ENCODE results near the gene KLK6.

The KLK6 gene

DNA sequence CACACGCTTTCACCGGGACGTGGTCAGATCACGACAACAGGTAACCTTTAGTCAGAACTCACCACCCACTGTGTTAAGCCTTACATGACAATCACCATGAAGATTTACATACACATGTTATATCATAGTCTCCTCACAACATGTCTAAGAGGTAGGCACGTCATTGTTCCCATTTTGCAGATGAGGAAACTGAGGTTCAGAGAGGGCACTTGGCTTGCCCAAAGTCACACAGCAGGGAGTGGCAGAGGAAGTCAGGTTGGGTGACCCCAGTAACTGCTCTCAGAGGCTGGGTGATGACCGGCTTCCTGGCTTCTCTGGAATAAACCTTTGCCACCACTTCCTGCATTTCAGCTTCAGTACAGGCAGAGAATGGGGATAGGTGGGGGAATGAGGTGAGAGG, 44.9 kb upstream of the KLK6 start:
- Histone ChIP-seq H3K4ac (ENCODE audit: low read depth in 1 of 2, low read length in 2 of 2) (no peak overlapping the region), H4K91ac (ENCODE audit: low read length) (no peak overlapping the region), H3K27ac (ENCODE audit: low read length, poor library complexity, severe bottlenecking) (no peak overlapping the region), H3K79me1 (replicated peaks; ENCODE audit: low read length, poor library complexity, severe bottlenecking) (no peaks in the 10 kb centered on the region), H3K4me1 (ENCODE audit: control insufficient read depth, insufficient read depth, low read depth, low read length) (peaks cover 12% of the 10 kb centered on the region), H2BK12ac (ENCODE audit: low read length in 2 of 2) (no peak overlapping the region), H3K4me3 (ENCODE audit: insufficient read depth in 1 of 2, low read depth in 1 of 2, low read length in 2 of 2) (no peak overlapping the region), H4K8ac (ENCODE audit: low read length) (no peak overlapping the region), H3K9me3 (ENCODE audit: control insufficient read depth, low read length) (no peaks in the 10 kb centered on the region), H3K18ac (ENCODE audit: low read depth in 1 of 2, low read length in 2 of 2) (no peak overlapping the region), H3K9ac (ENCODE audit: low read length) (no peak overlapping the region), H2AFZ (ENCODE audit: low read depth, low read length) (no peak overlapping the region), H2BK5ac (ENCODE audit: low read depth, low read length, poor library complexity, severe bottlenecking) (no peak overlapping the region), H2AK5ac (ENCODE audit: low read length, severe bottlenecking) (no peak overlapping the region), H2BK15ac (ENCODE audit: low read depth, poor library complexity, severe bottlenecking) (no peak overlapping the region), H3K23ac (ENCODE audit: low read length in 2 of 2) (no peak overlapping the region), H3K27me3 (ENCODE audit: control insufficient read depth in 1 of 2, insufficient read depth in 1 of 2, low read length in 2 of 2) (peaks cover 25 to 76% of the 10 kb centered on the region in 2 experiments), H3K4me2 (ENCODE audit: low read length, poor library complexity, severe bottlenecking) (no peak overlapping the region), H2BK120ac (ENCODE audit: low read depth, low read length) (no peak overlapping the region), H3K14ac (ENCODE audit: low read length in 2 of 2) (no peak overlapping the region), H3K36me3 (ENCODE audit: control insufficient read depth in 1 of 2, insufficient read depth in 2 of 2, low read depth in 1 of 2, low read length in 2 of 2) (peaks cover 0 to 4% of the 10 kb centered on the region in 2 experiments)
- no peak for DNase-seq
- WGBS = 85% methylated on average over 5 of the region's 6 CpGs

GRCh38 chr19:51012661-51013190, 43.3 kb upstream of the KLK6 start:
- no peak overlapping the region for H3K14ac ChIP-seq (ENCODE audit: low read length in 2 of 2)
- H2BK5ac ChIP-seq (ENCODE audit: low read depth, low read length, poor library complexity, severe bottlenecking) = no peak overlapping the region
- H3K79me1 ChIP-seq (replicated peaks; ENCODE audit: low read length, poor library complexity, severe bottlenecking) = no peaks in the 10 kb centered on the region
- no peak overlapping the region for H4K8ac ChIP-seq (ENCODE audit: low read length)
- no peak overlapping the region for H3K4ac ChIP-seq (ENCODE audit: low read depth in 1 of 2, low read length in 2 of 2)
- no peak overlapping the region for H2BK12ac ChIP-seq (ENCODE audit: low read length in 2 of 2)
- no peak for DNase-seq
- H2BK15ac ChIP-seq (ENCODE audit: low read depth, poor library complexity, severe bottlenecking) = no peak overlapping the region
- no peak overlapping the region for H3K23ac ChIP-seq (ENCODE audit: low read length in 2 of 2)
- H3K36me3 ChIP-seq (ENCODE audit: control insufficient read depth in 1 of 2, insufficient read depth in 2 of 2, low read depth in 1 of 2, low read length in 2 of 2) = peaks cover 0 to 4% of the 10 kb centered on the region in 2 experiments
- no peak overlapping the region for H2BK120ac ChIP-seq (ENCODE audit: low read depth, low read length)
- no peak overlapping the region for H3K4me3 ChIP-seq (ENCODE audit: insufficient read depth in 1 of 2, low read depth in 1 of 2, low read length in 2 of 2)
- no peak overlapping the region for H4K91ac ChIP-seq (ENCODE audit: low read length)
- H3K9me3 ChIP-seq (ENCODE audit: control insufficient read depth, low read length) = no peaks in the 10 kb centered on the region
- no peak overlapping the region for H3K27ac ChIP-seq (ENCODE audit: low read length, poor library complexity, severe bottlenecking)
- H3K4me1 ChIP-seq (ENCODE audit: control insufficient read depth, insufficient read depth, low read depth, low read length) = peaks cover 7% of the 10 kb centered on the region
- no peak overlapping the region for H2AFZ ChIP-seq (ENCODE audit: low read depth, low read length)
- H3K27me3 ChIP-seq (ENCODE audit: control insufficient read depth in 1 of 2, insufficient read depth in 1 of 2, low read length in 2 of 2) = peaks cover 13 to 66% of the 10 kb centered on the region in 2 experiments
- H3K4me2 ChIP-seq (ENCODE audit: low read length, poor library complexity, severe bottlenecking) = no peak overlapping the region
- WGBS = 75% methylated on average over 11 of the region's 12 CpGs
- no peak overlapping the region for H2AK5ac ChIP-seq (ENCODE audit: low read length, severe bottlenecking)
- H3K9ac ChIP-seq (ENCODE audit: low read length) = no peak overlapping the region
- no peak overlapping the region for H3K18ac ChIP-seq (ENCODE audit: low read depth in 1 of 2, low read length in 2 of 2)

DNA sequence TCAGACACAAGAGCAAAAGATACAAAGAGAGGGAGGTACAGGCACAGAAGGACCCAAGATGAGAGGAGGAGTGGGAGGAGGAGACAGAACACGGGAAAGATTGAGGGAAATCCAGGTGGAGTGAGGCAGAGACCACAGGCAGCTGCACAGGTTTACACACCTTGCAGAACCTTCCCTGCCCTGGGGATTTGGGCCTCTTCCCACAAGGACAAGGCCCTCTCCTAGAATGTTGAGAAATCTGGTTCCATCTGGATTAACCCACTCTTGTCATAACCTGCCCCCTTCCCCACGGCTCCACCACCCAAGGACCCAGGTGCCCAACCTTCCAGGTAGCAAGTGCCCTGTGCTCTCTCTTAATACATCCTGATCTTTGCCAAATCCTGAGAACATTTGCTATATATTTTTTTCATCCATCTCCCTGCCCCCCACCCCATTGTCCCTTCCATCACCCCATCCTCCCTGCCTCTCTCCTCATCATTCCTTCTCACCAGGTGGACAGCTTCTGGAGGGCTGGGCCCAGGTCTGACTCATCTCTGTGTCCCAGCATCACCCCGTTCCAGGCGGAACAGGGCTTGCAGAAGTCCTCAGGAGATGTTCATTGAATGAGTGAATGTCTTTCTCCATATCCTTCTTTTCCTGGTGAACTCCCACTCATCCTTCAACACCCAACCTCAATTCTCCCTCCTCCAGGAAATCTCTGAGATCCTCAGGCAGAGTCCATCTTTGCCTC, 40.8 kb upstream of the KLK6 start:
- no peak overlapping the region for H2AFZ ChIP-seq (ENCODE audit: low read depth, low read length)
- H3K79me1 ChIP-seq (replicated peaks; ENCODE audit: low read length, poor library complexity, severe bottlenecking) = no peaks in the 10 kb centered on the region
- H2BK12ac ChIP-seq (ENCODE audit: low read length in 2 of 2) = no peak overlapping the region
- no peak overlapping the region for H2BK120ac ChIP-seq (ENCODE audit: low read depth, low read length)
- no peak overlapping the region for H3K23ac ChIP-seq (ENCODE audit: low read length in 2 of 2)
- H2BK15ac ChIP-seq (ENCODE audit: low read depth, poor library complexity, severe bottlenecking) = no peak overlapping the region
- no peak overlapping the region for H3K14ac ChIP-seq (ENCODE audit: low read length in 2 of 2)
- H3K4me2 ChIP-seq (ENCODE audit: low read length, poor library complexity, severe bottlenecking) = no peak overlapping the region
- no peak overlapping the region for H3K18ac ChIP-seq (ENCODE audit: low read depth in 1 of 2, low read length in 2 of 2)
- peaks cover 0 to 59% of the 10 kb centered on the region in 2 experiments for H3K27me3 ChIP-seq (ENCODE audit: control insufficient read depth in 1 of 2, insufficient read depth in 1 of 2, low read length in 2 of 2)
- no peak overlapping the region for H3K4me3 ChIP-seq (ENCODE audit: insufficient read depth in 1 of 2, low read depth in 1 of 2, low read length in 2 of 2)
- H3K36me3 ChIP-seq (ENCODE audit: control insufficient read depth in 1 of 2, insufficient read depth in 2 of 2, low read depth in 1 of 2, low read length in 2 of 2) = no peaks in the 10 kb centered on the region
- no peak overlapping the region for H4K8ac ChIP-seq (ENCODE audit: low read length)
- no peaks in the 10 kb centered on the region for H3K4me1 ChIP-seq (ENCODE audit: control insufficient read depth, insufficient read depth, low read depth, low read length)
- DNase-seq = no peak
- no peaks in the 10 kb centered on the region for H3K9me3 ChIP-seq (ENCODE audit: control insufficient read depth, low read length)
- no peak overlapping the region for H2BK5ac ChIP-seq (ENCODE audit: low read depth, low read length, poor library complexity, severe bottlenecking)
- no peak overlapping the region for H3K4ac ChIP-seq (ENCODE audit: low read depth in 1 of 2, low read length in 2 of 2)
- H2AK5ac ChIP-seq (ENCODE audit: low read length, severe bottlenecking) = no peak overlapping the region
- 51% methylated on average over 4 of the region's 4 CpGs for WGBS
- H4K91ac ChIP-seq (ENCODE audit: low read length) = no peak overlapping the region
- no peak overlapping the region for H3K27ac ChIP-seq (ENCODE audit: low read length, poor library complexity, severe bottlenecking)
- no peak overlapping the region for H3K9ac ChIP-seq (ENCODE audit: low read length)

DNA sequence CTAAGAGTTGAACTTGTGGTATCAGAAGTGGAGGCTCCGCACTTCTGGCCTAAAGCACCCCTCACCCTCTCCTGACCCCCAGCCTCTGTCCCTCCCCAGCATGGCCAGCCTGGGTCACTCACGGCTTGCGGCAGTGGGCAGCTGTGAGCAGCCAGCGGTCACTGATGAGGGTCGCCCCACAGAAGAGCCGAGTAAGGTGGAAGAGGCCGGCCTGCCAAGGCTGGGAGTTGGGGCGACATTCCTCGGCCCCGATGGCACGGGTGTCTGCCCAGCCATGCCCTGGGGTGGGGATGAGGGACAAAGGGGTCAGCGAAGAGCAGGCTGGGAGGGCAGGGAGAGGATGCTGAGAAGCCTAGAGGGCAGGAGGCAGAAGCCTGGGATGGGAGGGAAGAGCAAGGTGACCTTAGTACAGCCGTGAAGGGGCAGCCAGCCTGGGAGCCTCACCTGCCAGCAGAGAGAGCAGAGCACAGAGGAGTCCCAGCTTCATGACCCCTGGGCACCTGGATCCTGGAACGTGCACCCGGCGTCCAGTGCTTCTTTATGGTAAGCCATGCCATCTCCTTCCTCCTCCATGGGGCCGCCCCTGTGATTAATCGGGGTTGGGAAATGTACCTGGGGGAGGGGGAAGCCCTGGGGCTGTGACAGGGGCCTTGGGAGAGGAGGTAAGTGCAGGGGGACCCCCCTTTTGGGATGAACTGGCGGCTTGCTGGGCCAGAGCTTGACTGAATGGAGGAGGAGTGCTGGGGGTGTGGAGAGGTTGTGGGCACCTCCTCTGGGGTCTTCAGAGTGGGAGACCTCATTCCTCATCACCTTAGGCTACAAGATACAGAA, 39.9 kb upstream of the KLK6 start:
- H3K27me3 ChIP-seq (ENCODE audit: control insufficient read depth in 1 of 2, insufficient read depth in 1 of 2, low read length in 2 of 2) = peaks cover 0 to 55% of the 10 kb centered on the region in 2 experiments
- H2AFZ ChIP-seq (ENCODE audit: low read depth, low read length) = no peak overlapping the region
- H3K79me1 ChIP-seq (replicated peaks; ENCODE audit: low read length, poor library complexity, severe bottlenecking) = no peaks in the 10 kb centered on the region
- no peak overlapping the region for H4K91ac ChIP-seq (ENCODE audit: low read length)
- H3K9ac ChIP-seq (ENCODE audit: low read length) = no peak overlapping the region
- 80% methylated on average over 19 of the region's 19 CpGs for WGBS
- no peak overlapping the region for H3K4me2 ChIP-seq (ENCODE audit: low read length, poor library complexity, severe bottlenecking)
- H2BK15ac ChIP-seq (ENCODE audit: low read depth, poor library complexity, severe bottlenecking) = no peak overlapping the region
- H3K18ac ChIP-seq (ENCODE audit: low read depth in 1 of 2, low read length in 2 of 2) = no peak overlapping the region
- no peak overlapping the region for H3K23ac ChIP-seq (ENCODE audit: low read length in 2 of 2)
- no peak overlapping the region for H3K4ac ChIP-seq (ENCODE audit: low read depth in 1 of 2, low read length in 2 of 2)
- H3K14ac ChIP-seq (ENCODE audit: low read length in 2 of 2) = no peak overlapping the region
- H2BK12ac ChIP-seq (ENCODE audit: low read length in 2 of 2) = no peak overlapping the region
- no peak overlapping the region for H2BK120ac ChIP-seq (ENCODE audit: low read depth, low read length)
- H3K4me1 ChIP-seq (ENCODE audit: control insufficient read depth, insufficient read depth, low read depth, low read length) = no peaks in the 10 kb centered on the region
- no peak overlapping the region for H3K4me3 ChIP-seq (ENCODE audit: insufficient read depth in 1 of 2, low read depth in 1 of 2, low read length in 2 of 2)
- no peak overlapping the region for H3K27ac ChIP-seq (ENCODE audit: low read length, poor library complexity, severe bottlenecking)
- no peak overlapping the region for H2AK5ac ChIP-seq (ENCODE audit: low read length, severe bottlenecking)
- no peak overlapping the region for H2BK5ac ChIP-seq (ENCODE audit: low read depth, low read length, poor library complexity, severe bottlenecking)
- no peaks in the 10 kb centered on the region for H3K9me3 ChIP-seq (ENCODE audit: control insufficient read depth, low read length)
- H4K8ac ChIP-seq (ENCODE audit: low read length) = no peak overlapping the region
- DNase-seq = no peak
- H3K36me3 ChIP-seq (ENCODE audit: control insufficient read depth in 1 of 2, insufficient read depth in 2 of 2, low read depth in 1 of 2, low read length in 2 of 2) = no peaks in the 10 kb centered on the region

Data from mesenchymal stem cell (in vitro differentiated cells and primary cell).